NK-92 (cell line): Measurements from ENCODE around the gene FETUB.
"Not testable (repeated sequence)": the region's sequence is repeated elsewhere in the genome, so short reads cannot be mapped to it uniquely, and the experiment has no call there.

Experiments used
- DNase-seq: peaks from one replicate; lab custom pipeline; 2025; ENCODE audit not compliant: unreplicated experiment; lab: John Stamatoyannopoulos, UW

Gene FETUB

DNA sequence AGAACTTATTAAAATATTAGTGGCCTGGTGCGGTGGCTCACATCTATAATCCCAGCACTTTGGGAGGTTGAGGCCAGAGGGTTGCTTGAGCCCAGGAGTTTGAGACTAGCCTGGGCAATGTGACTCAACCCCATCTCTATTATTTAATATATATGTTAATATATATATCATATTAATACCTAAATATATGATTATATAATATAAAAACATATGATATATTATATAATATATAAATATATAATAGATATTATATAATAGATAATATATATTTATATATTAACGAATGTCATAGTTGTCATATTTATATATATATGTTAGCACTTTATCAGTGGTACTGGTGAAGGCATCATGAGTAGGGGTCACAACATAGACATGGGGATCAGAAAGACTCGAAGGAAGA is 30.9 kb downstream of the FETUB start:
- DNase-seq: no peak

DNA sequence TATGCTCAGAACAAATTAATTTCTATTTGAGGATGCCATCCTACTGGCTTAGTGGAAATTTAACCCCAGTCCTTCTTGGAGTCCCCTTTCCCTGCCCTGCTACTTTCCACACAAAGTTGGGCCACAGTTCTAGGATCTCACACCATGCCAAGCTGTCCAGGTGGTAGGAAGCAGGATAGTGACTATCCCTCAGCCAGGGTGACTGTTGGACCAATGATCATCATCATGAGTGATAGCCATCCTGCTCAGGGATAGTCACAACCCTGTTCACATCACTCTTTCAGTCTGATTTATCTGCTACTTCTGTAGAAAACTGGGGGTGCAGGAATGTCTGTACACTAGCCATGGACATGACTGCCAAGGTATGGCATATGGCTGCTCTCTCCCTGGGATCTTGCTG is 38.4 kb downstream of the FETUB start:
- no peak for DNase-seq

DNA sequence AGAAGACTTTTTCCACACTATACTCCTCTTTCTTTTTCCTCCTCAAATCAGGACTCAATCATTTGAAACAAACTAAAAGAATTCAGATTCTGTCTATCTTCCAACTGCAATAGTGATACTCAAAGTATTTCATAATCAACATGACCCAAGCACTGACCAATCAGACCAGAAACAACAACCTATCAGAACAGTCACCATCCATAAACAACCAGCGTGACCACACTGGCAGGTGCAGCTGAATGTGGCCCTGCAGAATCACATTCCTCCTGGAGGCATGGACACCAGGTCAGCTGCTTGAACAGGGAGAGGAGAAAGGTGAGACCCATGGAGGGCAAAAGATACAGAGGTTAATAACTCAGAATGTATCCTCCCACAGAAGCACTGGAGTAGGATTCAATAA is 39.0 kb downstream of the FETUB start:
- no peak for DNase-seq

DNA sequence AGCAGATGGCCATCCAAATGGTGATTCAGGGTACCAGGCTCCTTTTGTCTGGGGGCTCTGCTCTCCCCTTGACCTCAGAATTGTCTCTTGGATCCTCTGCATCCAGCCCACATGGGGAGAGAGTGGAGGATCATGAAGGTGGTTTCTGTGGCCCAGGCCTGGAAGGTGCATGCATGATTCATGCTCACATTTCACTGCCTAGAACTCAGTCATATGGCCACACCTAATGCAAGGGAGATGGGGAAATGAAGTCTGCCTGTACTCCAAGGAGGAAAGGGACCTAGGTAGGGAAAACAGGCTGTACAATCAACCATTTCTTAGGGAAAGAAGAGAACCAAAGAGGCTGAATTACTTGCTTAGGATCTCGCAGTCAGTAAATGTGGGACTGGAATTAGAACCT is 40.7 kb downstream of the FETUB start:
- DNase-seq: no peak

DNA sequence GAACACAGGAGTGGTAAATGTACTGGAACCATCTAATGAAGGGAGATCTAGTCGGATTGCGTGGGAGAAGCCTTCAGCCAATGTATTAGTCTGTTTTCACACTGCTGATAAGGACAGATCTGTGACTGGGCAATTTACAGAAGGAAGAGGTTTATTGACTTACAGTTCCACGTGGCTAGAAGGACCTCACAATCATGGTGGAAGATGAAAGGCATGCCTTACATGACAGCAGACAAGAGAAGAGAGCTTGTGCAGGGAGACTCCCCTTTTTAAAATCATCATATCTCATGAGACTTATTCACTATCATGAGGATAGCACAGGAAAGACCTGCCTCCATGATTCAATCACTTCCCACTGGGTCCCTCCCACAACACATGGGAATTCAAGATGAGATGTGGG is 42.6 kb downstream of the FETUB start:
- no peak for DNase-seq

DNA sequence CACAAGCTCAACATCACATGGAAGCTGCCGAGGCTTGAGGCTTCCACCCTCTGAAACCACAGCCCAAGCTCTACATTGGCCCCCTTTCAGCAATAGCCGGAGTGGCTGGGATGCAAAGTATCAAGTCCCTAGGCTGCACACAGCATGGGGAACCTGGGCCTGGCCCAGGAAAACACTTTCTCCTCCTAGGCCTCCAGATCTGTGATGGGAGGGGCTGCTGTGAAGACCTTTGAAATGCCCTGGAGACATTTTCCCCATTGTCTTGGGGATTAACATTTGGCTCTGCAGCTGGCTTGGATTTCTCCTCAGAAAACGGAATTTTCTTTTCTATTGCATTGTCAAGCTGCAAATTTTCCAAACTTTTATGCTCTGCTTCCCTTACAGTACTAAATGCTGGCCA is 43.8 kb downstream of the FETUB start:
- no peak for DNase-seq

DNA sequence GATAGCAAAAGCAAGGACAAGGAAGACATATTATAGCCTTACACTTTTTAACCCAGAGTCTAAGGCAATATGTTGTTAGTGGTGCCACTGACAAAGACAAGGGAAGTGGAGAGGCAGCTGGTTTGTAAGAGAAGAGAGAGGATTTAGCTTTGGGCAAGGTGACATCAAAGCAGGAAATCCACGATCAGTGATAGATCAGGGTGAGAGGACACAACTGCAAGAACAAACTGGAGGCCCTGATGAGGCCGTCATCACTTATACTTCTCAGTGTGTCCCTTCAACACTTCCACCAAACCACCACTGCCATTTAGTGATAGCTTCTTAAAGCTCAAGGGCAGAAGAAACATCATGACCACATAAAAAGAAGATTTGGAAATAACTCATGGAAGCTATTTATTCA is 46.3 kb downstream of the FETUB start:
- DNase-seq: not testable (repeated sequence)

DNA sequence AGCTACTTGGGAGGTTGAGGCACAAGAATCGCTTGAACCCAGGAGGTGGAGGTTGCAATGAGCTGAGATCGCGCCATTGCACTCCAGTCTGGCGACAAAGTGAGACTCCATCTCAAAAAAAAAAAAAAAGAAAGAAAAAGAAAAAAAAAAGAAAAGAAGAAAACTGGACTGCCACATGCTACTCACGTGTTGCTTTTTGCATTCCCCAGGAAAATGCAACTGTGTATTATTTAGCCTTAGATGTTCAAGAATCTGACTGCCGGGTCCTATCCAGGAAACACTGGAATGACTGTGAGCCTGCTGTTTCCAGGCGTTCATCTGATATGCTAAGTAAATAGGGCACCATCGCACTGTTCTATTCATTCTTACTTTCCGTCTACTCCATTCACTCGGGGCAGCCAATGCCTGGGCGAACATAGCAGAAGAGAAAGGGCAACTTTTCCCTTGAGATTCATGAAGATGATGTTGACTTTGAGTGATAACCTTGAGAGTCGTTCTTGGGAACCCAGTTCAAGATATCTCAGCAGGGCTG is 47.0 kb downstream of the FETUB start:
- DNase-seq: no peak

DNA sequence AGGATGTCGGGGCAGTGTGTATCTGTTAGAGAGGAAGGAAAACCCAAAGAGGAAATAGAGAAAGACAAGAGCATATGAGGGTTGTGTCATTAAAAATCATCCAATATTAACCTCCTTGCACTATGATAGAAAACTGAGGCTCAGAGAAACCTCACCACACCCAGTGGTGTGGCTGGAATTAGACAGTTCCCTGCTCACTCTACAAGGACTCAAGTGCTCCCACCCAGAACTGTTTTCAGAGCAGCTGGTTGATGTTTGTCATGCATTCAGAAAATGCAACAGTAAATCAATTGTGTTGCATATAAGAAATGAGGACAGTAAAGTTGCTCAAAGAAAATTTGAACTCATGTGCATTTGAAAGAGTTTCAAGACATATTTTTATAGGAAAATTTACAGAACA is 50.1 kb downstream of the FETUB start:
- DNase-seq: not testable (repeated sequence)

DNA sequence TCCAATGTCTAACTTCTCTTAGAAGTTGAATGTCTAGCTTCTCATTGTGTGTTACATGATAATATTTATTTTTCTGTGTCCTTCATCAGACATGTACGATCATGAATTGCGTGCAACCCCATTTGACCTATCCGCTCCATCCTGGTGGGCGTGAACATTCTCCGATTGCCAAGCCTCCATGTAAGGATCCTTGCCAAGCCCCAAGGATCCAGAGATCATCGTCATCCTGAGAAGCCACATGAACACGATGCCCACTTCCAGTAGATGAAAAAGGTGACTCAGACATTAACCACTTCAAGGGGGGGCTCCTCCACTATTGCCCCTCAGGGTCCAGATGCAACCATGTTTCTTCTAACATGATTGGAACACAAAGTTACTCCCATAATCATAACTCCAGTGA is 51.5 kb downstream of the FETUB start:
- no peak for DNase-seq

DNA sequence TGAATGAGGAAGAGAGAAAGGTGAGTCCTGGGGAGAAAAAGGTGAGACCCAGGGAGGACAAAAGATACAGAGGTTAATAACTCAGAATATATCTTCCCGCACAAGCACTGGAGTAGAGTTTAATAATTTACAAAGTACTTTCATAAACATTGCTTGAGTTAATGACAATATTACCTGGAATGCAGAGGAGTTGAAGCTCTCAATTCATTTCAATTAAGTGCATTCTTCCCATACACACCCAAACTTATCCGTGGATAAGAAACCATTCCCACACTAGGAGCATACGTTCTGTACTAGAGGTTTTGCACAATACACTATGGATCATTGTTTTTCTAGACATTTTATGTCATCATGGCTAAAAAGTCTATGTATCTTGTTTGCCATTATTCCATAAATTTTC is 53.6 kb downstream of the FETUB start:
- no peak for DNase-seq

DNA sequence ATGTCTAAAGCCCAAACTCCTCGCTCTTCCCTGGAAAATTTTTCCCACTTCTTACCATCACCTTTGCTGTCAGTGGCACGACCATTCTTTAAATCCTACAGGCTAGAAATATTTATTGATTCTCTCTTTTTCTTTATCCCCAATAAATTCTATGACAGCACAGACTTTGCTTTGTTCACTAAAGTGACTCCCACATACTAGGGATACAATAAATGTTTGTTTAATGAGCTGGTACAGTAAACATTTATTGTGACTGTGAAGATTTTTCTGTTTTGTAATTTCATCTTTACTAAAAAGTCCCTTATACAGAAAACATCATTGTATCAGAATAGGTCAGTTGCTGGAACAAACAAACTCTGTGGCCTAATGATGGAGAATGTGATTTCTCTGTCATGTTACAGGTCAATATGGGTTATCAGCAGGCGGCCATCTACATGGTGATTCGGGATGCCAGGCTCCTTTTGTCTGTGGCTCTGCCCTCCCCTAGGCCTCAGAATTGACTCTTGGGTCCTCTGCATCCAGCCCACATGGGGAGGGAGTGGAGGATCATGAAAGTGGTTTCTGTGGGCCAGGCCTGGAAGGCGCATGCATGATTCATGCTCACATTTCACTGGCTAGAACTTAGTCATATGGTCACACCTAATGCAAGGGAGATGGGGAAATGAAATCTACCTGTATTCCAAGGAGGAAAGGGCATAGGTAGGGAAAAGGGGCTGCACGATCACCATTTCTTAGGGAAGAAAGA is 54.3 kb downstream of the FETUB start:
- no peak for DNase-seq

DNA sequence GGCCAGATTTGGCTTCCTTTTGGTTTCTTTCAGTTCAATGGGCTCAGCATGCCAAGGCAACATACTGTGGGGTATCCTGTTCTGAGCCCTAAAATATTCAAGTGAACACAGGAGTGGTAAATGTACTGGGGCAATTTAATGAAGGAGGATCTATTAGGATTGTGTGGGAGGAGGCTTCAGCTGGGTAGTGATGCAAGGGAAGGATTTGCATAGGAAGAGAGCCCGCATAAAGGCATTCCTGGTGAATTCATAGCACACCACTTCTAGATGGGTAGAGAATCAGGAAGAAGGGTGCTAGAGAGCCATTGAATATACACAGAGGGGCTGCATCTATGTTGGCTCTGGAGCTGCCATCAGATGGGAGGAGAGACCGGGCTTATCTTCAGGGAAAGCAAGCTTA is 56.3 kb downstream of the FETUB start:
- DNase-seq: no peak

DNA sequence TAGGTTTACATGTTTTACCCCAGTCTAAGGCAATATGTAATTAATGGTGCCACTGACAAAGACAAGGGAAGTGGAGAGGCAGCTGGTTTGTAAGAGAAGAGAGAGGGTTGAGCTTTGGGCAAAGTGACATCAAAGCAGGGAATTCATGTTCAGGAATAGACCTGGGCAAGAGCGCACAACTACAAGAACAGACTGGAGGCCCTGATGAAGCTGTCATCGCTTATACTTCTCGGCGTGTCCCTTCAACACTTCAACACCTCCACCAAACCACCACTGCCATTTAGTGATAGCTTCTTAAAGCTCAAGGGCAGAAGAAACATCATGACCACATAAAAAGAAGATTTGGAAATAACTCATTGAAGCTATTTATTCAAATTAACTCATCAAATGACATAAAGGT is 57.3 kb downstream of the FETUB start:
- DNase-seq: no peak

DNA sequence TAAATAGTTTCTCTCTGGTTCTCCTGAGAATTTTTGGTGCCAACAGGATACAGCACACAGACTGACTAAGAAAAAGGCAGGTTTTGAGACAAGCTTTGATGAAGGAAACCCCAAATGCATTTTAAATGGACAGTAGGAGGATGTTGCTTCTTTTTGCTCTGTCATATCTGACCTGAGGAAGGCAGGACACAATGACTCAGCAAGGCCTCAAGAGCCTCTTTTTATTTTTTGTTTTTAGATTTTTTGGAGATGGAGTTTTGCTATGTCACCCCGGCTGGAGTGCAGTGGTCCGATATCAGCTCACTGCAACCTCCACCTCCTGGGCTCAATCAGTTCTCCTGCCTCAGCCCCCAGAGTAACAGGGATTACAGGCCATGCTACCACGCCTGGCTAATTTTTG is 60.1 kb downstream of the FETUB start:
- no peak for DNase-seq

DNA sequence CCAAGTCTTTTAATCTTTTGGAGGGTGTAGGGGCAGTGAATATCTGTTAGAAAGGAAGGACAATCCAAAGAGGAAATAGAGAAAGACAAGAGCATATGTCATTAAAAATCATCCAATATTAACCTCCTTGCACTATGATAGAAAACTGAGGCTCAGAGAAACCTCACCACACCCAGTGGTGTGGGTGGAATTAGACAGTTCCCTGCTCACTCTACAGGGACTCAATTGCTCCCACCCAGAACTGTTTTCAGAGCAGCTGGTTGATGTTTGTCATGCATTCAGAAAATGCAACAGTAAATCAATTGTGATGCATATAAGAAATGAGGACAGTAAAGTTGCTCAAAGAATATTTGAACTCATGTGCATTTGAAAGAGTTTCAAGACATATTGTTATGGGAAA is 62.3 kb downstream of the FETUB start:
- not testable (repeated sequence) for DNase-seq
